NT2/D1 (cell line): Measurements from ENCODE around the gene NSG2.

Source experiments
- DNase-seq: peaks from one replicate; pipeline ENCODE4 v3.0.0-alpha.2; 2011; ENCODE audit warnings: low read depth, low spot score
- H3K27me3 ChIP-seq: 2 replicates; pipeline ENCODE4 v1.6.0; 2011; ENCODE audit warnings: mild to moderate bottlenecking; ENCODE audit not compliant: insufficient read length, insufficient read depth
- H3K36me3 ChIP-seq: 2 replicates; pipeline ENCODE4 v1.6.1; 2011; ENCODE audit warnings: mild to moderate bottlenecking, low read length, mixed read lengths; ENCODE audit not compliant: insufficient read depth, insufficient read length
- H3K4me1 ChIP-seq: 2 replicates; pipeline ENCODE4 v1.5.1; 2011; ENCODE audit not compliant: insufficient read depth, insufficient read length
- H3K4me3 ChIP-seq: 2 replicates; pipeline ENCODE4 v1.5.1; 2011; ENCODE audit warnings: low read depth; ENCODE audit not compliant: insufficient read length
- H3K9ac ChIP-seq: 2 replicates; pipeline ENCODE4 v1.6.0; 2011; ENCODE audit warnings: low read depth; ENCODE audit not compliant: insufficient read length
- H3K9me3 ChIP-seq: 2 replicates; pipeline ENCODE4 v1.5.1; 2011; ENCODE audit warnings: mild to moderate bottlenecking, low read length; ENCODE audit not compliant: insufficient read depth
- SUZ12 ChIP-seq: IDR thresholded peaks from 2 replicates; pipeline ENCODE4 v1.6.1; 2011; ENCODE audit not compliant: insufficient read length, insufficient read depth; ENCODE audit errors: extremely low read depth
- YY1 ChIP-seq: IDR thresholded peaks from 2 replicates; pipeline ENCODE4 v1.6.1; 2011; ENCODE audit not compliant: insufficient read length, insufficient read depth
- ZNF274 ChIP-seq: IDR thresholded peaks from 2 replicates; pipeline ENCODE4 v1.6.1; 2011; ENCODE audit warnings: mild to moderate bottlenecking, low read depth, low read length

The NSG2 gene

DNA sequence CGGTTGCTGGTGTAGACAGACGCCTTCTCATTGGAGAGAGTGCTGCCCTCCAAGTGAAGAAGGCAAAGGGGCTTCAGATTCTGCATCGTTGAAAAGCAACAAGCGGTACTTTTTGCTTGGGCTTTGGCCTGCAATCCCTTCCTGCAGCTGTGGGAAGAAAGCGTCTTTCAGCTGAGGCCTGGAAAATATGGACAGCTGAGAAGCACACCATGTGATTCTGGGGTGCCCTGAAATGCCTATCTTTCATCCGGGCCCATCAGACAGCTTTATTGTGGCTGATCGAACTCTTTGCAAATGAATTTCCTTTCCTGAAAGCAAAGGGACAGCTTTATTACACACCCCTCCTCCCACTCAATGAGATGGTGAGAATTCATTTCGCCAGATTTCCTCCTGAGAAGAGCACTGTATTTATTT lies 74.0 kb downstream of the NSG2 start:
- Histone ChIP-seq H3K36me3 (no peaks in the 10 kb centered on the region), H3K27me3 (no peaks in the 10 kb centered on the region), H3K4me1 (peaks cover 4% of the 10 kb centered on the region), H3K9me3 (no peaks in the 10 kb centered on the region), H3K4me3 (no peak overlapping the region), H3K9ac (no peak overlapping the region)
- no peak for TF ChIP-seq ZNF274
- no peak for TF ChIP-seq SUZ12
- no peak for DNase-seq

DNA sequence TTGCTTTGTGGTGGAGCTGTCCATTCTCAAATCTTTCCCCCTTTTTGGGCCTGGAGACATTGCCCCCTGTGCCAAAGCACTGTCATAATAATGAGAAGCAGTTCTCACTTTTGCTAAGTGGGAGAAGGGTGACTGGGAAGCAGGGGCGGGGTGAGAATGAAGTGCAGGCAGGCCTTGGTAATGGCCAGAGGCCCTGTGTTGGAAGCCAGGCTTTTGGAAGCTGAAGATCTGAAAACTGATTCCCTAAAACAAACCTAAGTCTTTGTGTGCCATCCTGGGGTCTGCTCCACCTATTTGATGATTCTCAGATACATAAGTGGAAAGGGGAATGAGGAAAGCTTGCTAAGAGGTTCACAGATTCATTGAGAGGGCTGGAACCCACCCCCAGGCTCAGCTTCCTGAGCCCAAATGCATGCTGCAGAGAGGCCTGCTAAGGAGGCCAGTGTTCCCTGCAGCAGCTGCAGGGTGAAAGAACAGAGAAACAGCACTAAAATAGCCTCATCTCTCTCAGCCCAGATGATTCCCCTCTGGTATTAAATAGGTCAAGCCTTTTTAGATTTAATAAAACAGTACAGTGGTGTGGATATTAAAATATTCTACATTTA lies 75.0 kb downstream of the NSG2 start:
- Histone ChIP-seq H3K36me3 (no peaks in the 10 kb centered on the region), H3K4me3 (no peak overlapping the region), H3K9ac (no peak overlapping the region), H3K27me3 (no peaks in the 10 kb centered on the region), H3K4me1 (peaks cover 4% of the 10 kb centered on the region), H3K9me3 (no peaks in the 10 kb centered on the region; the same call in 1 of the 2 replicates)
- no peak for DNase-seq
- TF ChIP-seq ZNF274 (no peak), YY1 (no peak), SUZ12 (no peak)

- Histone ChIP-seq H3K4me3 (no peak overlapping the region), H3K4me1 (no peaks in the 10 kb centered on the region), H3K27me3 (no peaks in the 10 kb centered on the region), H3K36me3 (no peaks in the 10 kb centered on the region), H3K9ac (no peak overlapping the region), H3K9me3 (no peaks in the 10 kb centered on the region)
- TF ChIP-seq SUZ12 = no peak
- TF ChIP-seq YY1 = no peak
- no peak for TF ChIP-seq ZNF274
- DNase-seq = no peak
Measured at GRCh38 chr5:174134545-174134944, 89.0 kb downstream of the NSG2 start.

DNA sequence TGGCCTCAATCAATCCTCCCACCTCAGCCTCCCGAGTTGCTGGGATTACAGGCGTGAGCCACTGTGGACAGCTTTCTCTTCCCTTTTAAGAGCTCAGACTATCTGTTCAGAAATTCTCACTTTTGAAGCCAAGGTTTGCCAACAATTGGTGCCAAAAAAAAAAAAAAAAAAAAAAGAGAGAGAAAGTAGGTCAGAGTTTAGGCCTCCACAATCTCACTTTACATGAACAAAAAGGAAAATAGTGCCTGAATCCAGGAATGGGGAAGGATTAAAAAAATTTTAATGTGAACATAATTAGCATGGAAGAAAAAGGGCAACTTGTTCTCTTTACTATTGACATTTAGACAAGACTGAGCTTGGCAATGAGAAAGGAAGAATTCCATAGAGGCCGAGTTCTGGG lies 94.1 kb downstream of the NSG2 start:
- TF ChIP-seq ZNF274 = no peak
- no peaks in the 10 kb centered on the region for H3K27me3 ChIP-seq
- no peaks in the 10 kb centered on the region for H3K4me1 ChIP-seq

DNA sequence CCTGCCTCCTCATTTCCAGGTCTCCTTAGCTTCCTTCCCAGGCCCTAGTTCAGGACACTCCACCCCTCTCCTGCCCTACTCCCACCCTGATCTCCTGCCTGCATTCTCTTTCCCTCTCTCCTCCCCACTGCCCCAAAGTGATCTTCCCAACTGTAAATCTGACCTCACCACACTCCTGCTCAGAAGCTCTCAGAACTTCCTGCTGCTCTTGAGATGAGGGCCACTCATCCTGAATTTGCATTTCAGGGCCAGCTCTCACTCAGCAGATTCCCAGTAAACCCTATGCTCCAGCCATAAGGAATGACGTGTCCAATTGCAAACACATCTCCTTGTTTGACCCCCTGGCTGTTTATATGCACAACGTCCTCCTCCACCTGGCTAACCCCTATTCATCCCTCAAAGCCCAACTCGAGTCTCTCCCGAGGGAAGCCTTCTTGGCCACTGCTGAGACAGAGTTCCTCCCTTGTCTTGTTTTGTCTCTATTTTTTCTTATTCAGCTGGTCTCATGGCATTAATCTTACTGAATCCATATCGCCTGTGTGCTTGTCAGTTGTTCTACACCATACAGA lies 95.0 kb downstream of the NSG2 start:
- TF ChIP-seq YY1 (no peak), SUZ12 (no peak), ZNF274 (no peak)
- H3K27me3 ChIP-seq = no peaks in the 10 kb centered on the region

More for the DNA sequence above, 94.1 kb downstream of the NSG2 start:
- Histone ChIP-seq H3K4me3 (no peak overlapping the region), H3K36me3 (no peaks in the 10 kb centered on the region), H3K9me3 (no peaks in the 10 kb centered on the region), H3K9ac (no peak overlapping the region)
- no peak for DNase-seq

DNA sequence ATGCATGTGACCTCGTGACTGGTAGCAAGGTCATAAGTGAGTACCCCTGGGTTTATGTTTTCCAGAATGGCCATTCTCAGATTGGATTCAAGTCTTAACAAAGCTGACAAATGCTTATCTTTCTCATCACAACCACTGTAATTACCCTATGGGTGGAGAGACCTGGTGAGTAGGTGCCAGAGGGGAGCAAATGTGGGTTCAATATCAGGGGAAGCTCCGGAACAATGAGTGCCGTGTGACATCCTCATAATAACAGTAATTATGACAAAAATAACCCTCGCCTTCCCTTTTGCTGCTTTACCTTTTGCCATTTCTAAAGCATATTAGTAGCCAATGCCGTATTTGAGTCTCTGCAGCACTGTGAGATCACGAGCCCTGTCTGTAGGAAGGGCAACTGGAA lies 95.9 kb downstream of the NSG2 start:
- no peaks in the 10 kb centered on the region for H3K4me1 ChIP-seq
- no peaks in the 10 kb centered on the region for H3K27me3 ChIP-seq
- H3K36me3 ChIP-seq = no peaks in the 10 kb centered on the region
- DNase-seq = no peak
- no peak overlapping the region for H3K9ac ChIP-seq
- H3K4me3 ChIP-seq = no peak overlapping the region
- H3K9me3 ChIP-seq = no peaks in the 10 kb centered on the region
- TF ChIP-seq ZNF274 = no peak
- no peak for TF ChIP-seq SUZ12
- TF ChIP-seq YY1 = no peak

More for the DNA sequence above, 95.0 kb downstream of the NSG2 start:
- Histone ChIP-seq H3K4me3 (no peak overlapping the region), H3K4me1 (no peaks in the 10 kb centered on the region), H3K36me3 (no peaks in the 10 kb centered on the region), H3K9me3 (no peaks in the 10 kb centered on the region), H3K9ac (no peak overlapping the region)
- no peak for DNase-seq

GRCh38 chr5:174145091-174145490 lies 99.6 kb downstream of the NSG2 start:
- Histone ChIP-seq H3K4me3 (no peak overlapping the region), H3K36me3 (no peaks in the 10 kb centered on the region), H3K9ac (no peak overlapping the region), H3K4me1 (no peaks in the 10 kb centered on the region), H3K9me3 (no peaks in the 10 kb centered on the region), H3K27me3 (no peaks in the 10 kb centered on the region)
- no peak for DNase-seq
- TF ChIP-seq SUZ12 (no peak), YY1 (no peak), ZNF274 (no peak)

- peak; percentile 46 for DNase-seq
- Histone ChIP-seq H3K9me3 (no peaks in the 10 kb centered on the region), H3K36me3 (no peaks in the 10 kb centered on the region), H3K27me3 (no peaks in the 10 kb centered on the region), H3K9ac (no peak overlapping the region), H3K4me3 (no peak overlapping the region), H3K4me1 (no peaks in the 10 kb centered on the region)
- TF ChIP-seq YY1 = no peak
- TF ChIP-seq ZNF274 = no peak
- no peak for TF ChIP-seq SUZ12
Measured at GRCh38 chr5:174145821-174146220, 100.3 kb downstream of the NSG2 start.
